ENCODE data around the gene GALNT10. TPM values are rescaled to one million over a fixed set of nuclear protein-coding genes. Genes with fewer than 3 reads are reported as not detected.

GALNT10 gene
- total RNA-seq, 1 donor = 46.5 TPM

GRCh38 chr5:154370813-154371212, 180.3 kb downstream of the GALNT10 start:
- H3K4me3 ChIP-seq (ENCODE audit: low read depth, low read length) = no peak overlapping the region
- no peak for TF ChIP-seq CTCF (IDR thresholded peaks at IDR 0.05; ENCODE audit: insufficient read depth, low read length)
- DNase-seq (ENCODE audit: low read depth) = peak; percentile 26

GRCh38 chr5:154371687-154372086, 181.2 kb downstream of the GALNT10 start:
- TF ChIP-seq CTCF (IDR thresholded peaks at IDR 0.05; ENCODE audit: insufficient read depth, low read length) = no peak
- DNase-seq (ENCODE audit: low read depth) = peak; percentile 95
- H3K4me3 ChIP-seq (ENCODE audit: low read depth, low read length) = no peak overlapping the region

- TF ChIP-seq CTCF (IDR thresholded peaks at IDR 0.05; ENCODE audit: insufficient read depth, low read length) = no peak
- no peak for DNase-seq (ENCODE audit: low read depth)
- no peak overlapping the region for H3K4me3 ChIP-seq (ENCODE audit: low read depth, low read length)
Observed at GRCh38 chr5:154372661-154373060, 182.1 kb downstream of the GALNT10 start.

GRCh38 chr5:154373326-154373725, 182.8 kb downstream of the GALNT10 start:
- TF ChIP-seq CTCF (IDR thresholded peaks at IDR 0.05; ENCODE audit: insufficient read depth, low read length) = no peak
- no peak for DNase-seq (ENCODE audit: low read depth)
- no peak overlapping the region for H3K4me3 ChIP-seq (ENCODE audit: low read depth, low read length)

GRCh38 chr5:154373729-154374179, 183.2 kb downstream of the GALNT10 start:
- TF ChIP-seq CTCF (IDR thresholded peaks at IDR 0.05; ENCODE audit: insufficient read depth, low read length) = no peak
- no peak for DNase-seq (ENCODE audit: low read depth)

GRCh38 chr5:154374264-154374663, 183.7 kb downstream of the GALNT10 start:
- no peak for DNase-seq (ENCODE audit: low read depth)
- no peak overlapping the region for H3K4me3 ChIP-seq (ENCODE audit: low read depth, low read length)
- TF ChIP-seq CTCF (IDR thresholded peaks at IDR 0.05; ENCODE audit: insufficient read depth, low read length) = no peak

More at GRCh38 chr5:154373729-154374179, 183.2 kb downstream of the GALNT10 start:
- H3K4me3 ChIP-seq (ENCODE audit: low read depth, low read length) = no peak overlapping the region

GRCh38 chr5:154375329-154376008, 184.9 kb downstream of the GALNT10 start:
- TF ChIP-seq CTCF (IDR thresholded peaks at IDR 0.05; ENCODE audit: insufficient read depth, low read length) = no peak
- no peak overlapping the region for H3K4me3 ChIP-seq (ENCODE audit: low read depth, low read length)
- DNase-seq (ENCODE audit: low read depth) = peak; percentile 59

Data from fibroblast of the aortic adventitia (primary cell).